ENCODE data around the gene STPG1.

Gene STPG1

GRCh38 chr1:24351247-24351646 is 62.3 kb downstream of the STPG1 start:
- Histone ChIP-seq H3K4ac (ENCODE audit: low read depth in 1 of 2, low read length in 2 of 2) (no peak overlapping the region), H2BK12ac (ENCODE audit: low read length in 2 of 2) (no peak overlapping the region), H2AK5ac (ENCODE audit: low read length, severe bottlenecking) (no peak overlapping the region), H3K9ac (ENCODE audit: low read length) (no peak overlapping the region), H2BK15ac (ENCODE audit: low read depth, poor library complexity, severe bottlenecking) (no peak overlapping the region), H3K9me3 (ENCODE audit: control insufficient read depth, low read length) (no peaks in the 10 kb centered on the region), H4K91ac (ENCODE audit: low read length) (no peak overlapping the region), H3K27me3 (ENCODE audit: control insufficient read depth in 1 of 2, insufficient read depth in 1 of 2, low read length in 2 of 2) (peaks cover 29 to 32% of the 10 kb centered on the region in 2 experiments), H3K4me3 (ENCODE audit: insufficient read depth in 1 of 2, low read depth in 1 of 2, low read length in 2 of 2) (no peak overlapping the region), H3K18ac (ENCODE audit: low read depth in 1 of 2, low read length in 2 of 2) (no peak overlapping the region), H3K14ac (ENCODE audit: low read length in 2 of 2) (no peak overlapping the region), H3K27ac (ENCODE audit: low read length, poor library complexity, severe bottlenecking) (no peak overlapping the region), H2AFZ (ENCODE audit: low read depth, low read length) (no peak overlapping the region), H3K23ac (ENCODE audit: low read length in 2 of 2) (no peak overlapping the region), H3K79me1 (replicated peaks; ENCODE audit: low read length, poor library complexity, severe bottlenecking) (no peaks in the 10 kb centered on the region), H4K8ac (ENCODE audit: low read length) (no peak overlapping the region), H3K4me1 (ENCODE audit: control insufficient read depth, insufficient read depth, low read depth, low read length) (peaks cover 10% of the 10 kb centered on the region), H2BK5ac (ENCODE audit: low read depth, low read length, poor library complexity, severe bottlenecking) (no peak overlapping the region), H2BK120ac (ENCODE audit: low read depth, low read length) (no peak overlapping the region), H3K4me2 (ENCODE audit: low read length, poor library complexity, severe bottlenecking) (no peak overlapping the region), H3K36me3 (ENCODE audit: control insufficient read depth in 1 of 2, insufficient read depth in 2 of 2, low read depth in 1 of 2, low read length in 2 of 2) (peaks cover 0 to 4% of the 10 kb centered on the region in 2 experiments)
- no peak for DNase-seq
- whole genome bisulfite sequencing: 96% methylated on average over 3 of the region's 4 CpGs

- DNase-seq: no peak
- Histone ChIP-seq H2BK5ac (ENCODE audit: low read depth, low read length, poor library complexity, severe bottlenecking) (no peak overlapping the region), H2BK120ac (ENCODE audit: low read depth, low read length) (no peak overlapping the region), H3K9ac (ENCODE audit: low read length) (no peak overlapping the region), H2BK15ac (ENCODE audit: low read depth, poor library complexity, severe bottlenecking) (peak overlapping the region; percentile 19), H2BK12ac (ENCODE audit: low read length in 2 of 2) (no peak overlapping the region), H3K27ac (ENCODE audit: low read length, poor library complexity, severe bottlenecking) (no peak overlapping the region), H3K23ac (ENCODE audit: low read length in 2 of 2) (no peak overlapping the region), H3K14ac (ENCODE audit: low read length in 2 of 2) (no peak overlapping the region), H2AFZ (ENCODE audit: low read depth, low read length) (no peak overlapping the region), H3K4me3 (ENCODE audit: insufficient read depth in 1 of 2, low read depth in 1 of 2, low read length in 2 of 2) (no peak overlapping the region), H3K18ac (ENCODE audit: low read depth in 1 of 2, low read length in 2 of 2) (no peak overlapping the region), H3K27me3 (ENCODE audit: control insufficient read depth in 1 of 2, insufficient read depth in 1 of 2, low read length in 2 of 2) (peaks cover 36 to 44% of the 10 kb centered on the region in 2 experiments), H3K9me3 (ENCODE audit: control insufficient read depth, low read length) (no peaks in the 10 kb centered on the region), H2AK5ac (ENCODE audit: low read length, severe bottlenecking) (no peak overlapping the region), H4K91ac (ENCODE audit: low read length) (no peak overlapping the region), H3K79me1 (replicated peaks; ENCODE audit: low read length, poor library complexity, severe bottlenecking) (no peaks in the 10 kb centered on the region), H3K4ac (ENCODE audit: low read depth in 1 of 2, low read length in 2 of 2) (no peak overlapping the region), H4K8ac (ENCODE audit: low read length) (no peak overlapping the region), H3K4me1 (ENCODE audit: control insufficient read depth, insufficient read depth, low read depth, low read length) (peaks cover 10% of the 10 kb centered on the region), H3K4me2 (ENCODE audit: low read length, poor library complexity, severe bottlenecking) (no peak overlapping the region), H3K36me3 (ENCODE audit: control insufficient read depth in 1 of 2, insufficient read depth in 2 of 2, low read depth in 1 of 2, low read length in 2 of 2) (no peaks in the 10 kb centered on the region)
- WGBS: 83% methylated on average over 2 of the region's 2 CpGs
These were observed 63.7 kb downstream of the STPG1 start for GRCh38 chr1:24349891-24350290.

- H2BK5ac ChIP-seq (ENCODE audit: low read depth, low read length, poor library complexity, severe bottlenecking): no peak overlapping the region
- H3K36me3 ChIP-seq (ENCODE audit: control insufficient read depth in 1 of 2, insufficient read depth in 2 of 2, low read depth in 1 of 2, low read length in 2 of 2): no peaks in the 10 kb centered on the region
- no peaks in the 10 kb centered on the region for H3K79me1 ChIP-seq (replicated peaks; ENCODE audit: low read length, poor library complexity, severe bottlenecking)
- no peak overlapping the region for H2BK12ac ChIP-seq (ENCODE audit: low read length in 2 of 2)
- H2AFZ ChIP-seq (ENCODE audit: low read depth, low read length): no peak overlapping the region
- H2AK5ac ChIP-seq (ENCODE audit: low read length, severe bottlenecking): no peak overlapping the region
- DNase-seq: no peak
- no peak overlapping the region for H3K14ac ChIP-seq (ENCODE audit: low read length in 2 of 2)
- H3K4me1 ChIP-seq (ENCODE audit: control insufficient read depth, insufficient read depth, low read depth, low read length): peaks cover 9% of the 10 kb centered on the region
- no peak overlapping the region for H3K4ac ChIP-seq (ENCODE audit: low read depth in 1 of 2, low read length in 2 of 2)
- no peak overlapping the region for H3K4me3 ChIP-seq (ENCODE audit: insufficient read depth in 1 of 2, low read depth in 1 of 2, low read length in 2 of 2)
- H3K9ac ChIP-seq (ENCODE audit: low read length): no peak overlapping the region
- H3K18ac ChIP-seq (ENCODE audit: low read depth in 1 of 2, low read length in 2 of 2): no peak overlapping the region
- H3K27ac ChIP-seq (ENCODE audit: low read length, poor library complexity, severe bottlenecking): no peak overlapping the region
- H3K27me3 ChIP-seq (ENCODE audit: control insufficient read depth in 1 of 2, insufficient read depth in 1 of 2, low read length in 2 of 2): peaks cover 50 to 53% of the 10 kb centered on the region in 2 experiments
- WGBS: 93% methylated on average over 10 of the region's 10 CpGs
- no peak overlapping the region for H4K91ac ChIP-seq (ENCODE audit: low read length)
- no peaks in the 10 kb centered on the region for H3K9me3 ChIP-seq (ENCODE audit: control insufficient read depth, low read length)
- no peak overlapping the region for H3K23ac ChIP-seq (ENCODE audit: low read length in 2 of 2)
- H3K4me2 ChIP-seq (ENCODE audit: low read length, poor library complexity, severe bottlenecking): no peak overlapping the region
- no peak overlapping the region for H2BK15ac ChIP-seq (ENCODE audit: low read depth, poor library complexity, severe bottlenecking)
- H4K8ac ChIP-seq (ENCODE audit: low read length): no peak overlapping the region
- H2BK120ac ChIP-seq (ENCODE audit: low read depth, low read length): no peak overlapping the region
These were observed 65.4 kb downstream of the STPG1 start for GRCh38 chr1:24348196-24348595.

GRCh38 chr1:24347159-24347934 is 66.2 kb downstream of the STPG1 start:
- Histone ChIP-seq H3K4me1 (ENCODE audit: control insufficient read depth, insufficient read depth, low read depth, low read length) (peaks cover 7% of the 10 kb centered on the region), H3K18ac (ENCODE audit: low read depth in 1 of 2, low read length in 2 of 2) (no peak overlapping the region), H3K9me3 (ENCODE audit: control insufficient read depth, low read length) (no peaks in the 10 kb centered on the region), H2BK120ac (ENCODE audit: low read depth, low read length) (no peak overlapping the region), H3K79me1 (replicated peaks; ENCODE audit: low read length, poor library complexity, severe bottlenecking) (no peaks in the 10 kb centered on the region), H3K36me3 (ENCODE audit: control insufficient read depth in 1 of 2, insufficient read depth in 2 of 2, low read depth in 1 of 2, low read length in 2 of 2) (no peaks in the 10 kb centered on the region), H3K4ac (ENCODE audit: low read depth in 1 of 2, low read length in 2 of 2) (no peak overlapping the region), H2BK15ac (ENCODE audit: low read depth, poor library complexity, severe bottlenecking) (no peak overlapping the region), H2BK12ac (ENCODE audit: low read length in 2 of 2) (no peak overlapping the region), H3K27me3 (ENCODE audit: control insufficient read depth in 1 of 2, insufficient read depth in 1 of 2, low read length in 2 of 2) (peaks cover 58 to 61% of the 10 kb centered on the region in 2 experiments), H4K91ac (ENCODE audit: low read length) (no peak overlapping the region), H4K8ac (ENCODE audit: low read length) (no peak overlapping the region), H2BK5ac (ENCODE audit: low read depth, low read length, poor library complexity, severe bottlenecking) (no peak overlapping the region), H3K14ac (ENCODE audit: low read length in 2 of 2) (no peak overlapping the region), H3K27ac (ENCODE audit: low read length, poor library complexity, severe bottlenecking) (no peak overlapping the region), H3K23ac (ENCODE audit: low read length in 2 of 2) (no peak overlapping the region), H3K4me3 (ENCODE audit: insufficient read depth in 1 of 2, low read depth in 1 of 2, low read length in 2 of 2) (no peak overlapping the region), H2AK5ac (ENCODE audit: low read length, severe bottlenecking) (no peak overlapping the region), H2AFZ (ENCODE audit: low read depth, low read length) (no peak overlapping the region), H3K9ac (ENCODE audit: low read length) (no peak overlapping the region), H3K4me2 (ENCODE audit: low read length, poor library complexity, severe bottlenecking) (no peak overlapping the region)
- DNase-seq: no peak
- 80% methylated on average over 17 of the region's 19 CpGs for WGBS
